HG02571 (cell line): Measurements from ENCODE around the gene TSPAN32.

Source experiments
- ATAC-seq: cut with Tn5 transposase; IDR thresholded peaks from one replicate; pipeline ENCODE4 v1.9.1; 2021; ENCODE audit warnings: mild to moderate bottlenecking, moderate library complexity; ENCODE audit not compliant: unreplicated experiment

The TSPAN32 gene, protein sequence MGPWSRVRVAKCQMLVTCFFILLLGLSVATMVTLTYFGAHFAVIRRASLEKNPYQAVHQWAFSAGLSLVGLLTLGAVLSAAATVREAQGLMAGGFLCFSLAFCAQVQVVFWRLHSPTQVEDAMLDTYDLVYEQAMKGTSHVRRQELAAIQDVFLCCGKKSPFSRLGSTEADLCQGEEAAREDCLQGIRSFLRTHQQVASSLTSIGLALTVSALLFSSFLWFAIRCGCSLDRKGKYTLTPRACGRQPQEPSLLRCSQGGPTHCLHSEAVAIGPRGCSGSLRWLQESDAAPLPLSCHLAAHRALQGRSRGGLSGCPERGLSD

DNA sequence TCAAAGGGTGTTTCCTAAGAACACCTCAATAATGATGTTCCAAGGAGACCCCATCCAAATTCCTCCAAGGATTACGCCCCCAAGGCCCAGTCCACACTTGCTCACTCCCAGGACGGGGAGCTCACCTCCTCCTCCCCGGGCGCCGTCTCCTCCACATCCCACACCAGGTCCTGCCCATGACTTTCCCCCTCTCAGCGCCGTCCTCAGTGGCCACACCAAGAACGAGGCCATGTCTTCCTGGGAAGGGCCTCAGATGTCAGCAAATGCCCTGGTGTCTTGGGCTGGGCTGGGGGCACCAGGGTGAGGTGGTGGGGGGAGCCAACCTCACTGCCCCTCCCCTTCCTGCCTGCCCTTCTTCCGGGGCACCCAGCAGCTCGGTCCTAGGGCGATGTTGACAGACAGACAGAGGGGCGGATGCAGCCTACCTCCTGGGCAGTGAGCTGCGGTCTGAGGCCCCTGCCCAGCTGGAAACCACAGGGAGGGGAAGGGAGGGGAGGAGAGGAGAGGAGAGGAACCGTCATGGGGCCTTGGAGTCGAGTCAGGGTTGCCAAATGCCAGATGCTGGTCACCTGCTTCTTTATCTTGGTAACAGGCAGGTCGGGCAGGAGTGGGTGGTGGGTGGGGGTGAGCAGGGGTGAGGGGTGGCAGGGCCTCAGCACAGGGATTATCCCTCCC lies at the start of gene TSPAN32, which contains the start of gene C11orf21:
TSS of gene TSPAN32 (plus strand) at position 383 of the 675 bp plus-strand sequence. CDS start at position 520, 137 bp downstream.
TSS of gene C11orf21 (minus strand) at position 288 of the 675 bp plus-strand sequence. CDS start at position 178, 110 bp downstream.
- peak; percentile 52 for ATAC-seq

DNA sequence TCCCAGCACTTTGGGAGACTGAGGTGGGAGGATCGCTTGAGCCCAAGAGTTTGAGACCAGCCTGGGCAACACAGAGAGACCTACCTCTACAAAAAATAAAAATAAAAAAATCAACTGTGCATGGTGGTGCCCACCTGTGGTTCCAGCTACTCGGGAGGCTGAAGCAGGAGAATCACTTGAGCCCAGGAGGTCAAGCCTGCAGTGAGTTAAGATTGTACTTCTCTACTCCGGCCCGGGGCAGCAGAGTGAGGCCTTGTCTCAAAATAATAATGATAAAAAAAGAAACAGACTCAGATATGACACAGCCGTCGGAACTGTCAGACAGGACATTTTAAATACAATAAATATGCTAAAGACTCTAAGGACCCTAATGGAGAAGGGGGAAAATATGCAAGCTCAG lies 49.8 kb upstream of the TSPAN32 start:
- no peak for ATAC-seq

DNA sequence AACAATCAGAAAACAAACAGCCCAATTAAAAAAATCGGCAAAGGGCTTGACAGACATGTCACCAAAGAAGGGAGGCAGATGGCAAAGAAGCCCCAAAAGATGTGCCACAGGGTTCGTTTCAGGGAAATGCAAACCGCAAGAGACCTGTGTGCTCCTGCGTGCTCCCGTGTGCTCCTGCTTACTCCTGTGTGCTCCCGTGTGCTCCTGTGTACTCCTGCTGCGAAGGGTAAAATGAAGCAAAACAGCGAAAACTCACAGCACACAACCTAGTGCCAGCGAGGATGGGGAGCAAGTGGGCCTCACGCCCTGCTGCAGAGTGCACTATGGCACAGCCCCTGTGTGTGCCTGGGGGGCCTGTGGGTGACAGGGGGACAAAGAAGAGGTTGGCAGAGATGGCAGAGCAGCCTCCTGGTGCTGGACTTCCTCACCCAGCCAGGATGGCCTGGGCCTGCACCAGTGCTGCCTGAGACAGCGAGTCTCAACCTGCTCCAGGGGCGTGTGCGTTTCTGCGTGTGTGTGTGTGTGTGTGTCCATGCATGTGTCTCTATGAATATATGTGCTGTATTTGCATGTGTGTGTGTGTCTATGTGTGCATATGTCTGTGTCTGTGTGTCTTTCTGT lies 45.4 kb upstream of the TSPAN32 start:
- ATAC-seq, result no peak

DNA sequence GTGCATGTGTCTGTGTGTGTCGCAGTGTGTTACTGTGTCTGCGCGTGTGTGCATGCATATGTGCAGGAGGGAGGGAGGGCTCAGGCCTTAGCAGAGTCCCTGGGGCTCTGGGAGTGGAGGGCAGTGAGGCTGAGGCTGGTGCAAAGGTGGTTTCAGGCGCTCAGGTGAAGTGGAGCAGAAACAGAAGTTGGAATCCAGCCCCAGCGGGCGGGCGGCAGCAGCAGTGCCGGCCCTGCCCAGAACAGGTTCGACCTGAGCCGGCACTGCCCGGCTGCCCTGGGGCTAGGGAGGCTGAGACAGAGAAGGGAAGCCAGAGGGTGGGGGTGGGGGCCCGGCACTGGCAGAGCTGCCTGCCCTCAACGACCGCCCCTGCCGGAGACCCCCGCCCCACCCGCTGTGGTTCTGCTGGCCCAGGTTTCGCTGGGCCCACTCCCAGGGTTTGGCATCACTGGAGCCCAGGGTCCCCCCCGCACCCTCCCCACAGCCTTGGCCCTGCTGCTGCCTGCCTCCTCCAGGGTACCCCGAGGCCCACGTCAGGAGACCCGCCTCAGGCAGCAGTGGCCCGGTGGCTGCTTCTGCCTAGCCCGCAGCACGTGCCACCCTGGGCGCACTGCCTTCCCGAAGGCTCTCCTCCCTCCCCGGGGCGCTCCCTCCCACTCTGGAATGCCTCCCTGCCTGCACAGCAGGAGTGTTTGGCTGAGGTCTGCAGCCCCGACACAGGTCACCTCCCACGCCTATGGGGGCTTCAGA lies 44.7 kb upstream of the TSPAN32 start:
- ATAC-seq, result no peak

DNA sequence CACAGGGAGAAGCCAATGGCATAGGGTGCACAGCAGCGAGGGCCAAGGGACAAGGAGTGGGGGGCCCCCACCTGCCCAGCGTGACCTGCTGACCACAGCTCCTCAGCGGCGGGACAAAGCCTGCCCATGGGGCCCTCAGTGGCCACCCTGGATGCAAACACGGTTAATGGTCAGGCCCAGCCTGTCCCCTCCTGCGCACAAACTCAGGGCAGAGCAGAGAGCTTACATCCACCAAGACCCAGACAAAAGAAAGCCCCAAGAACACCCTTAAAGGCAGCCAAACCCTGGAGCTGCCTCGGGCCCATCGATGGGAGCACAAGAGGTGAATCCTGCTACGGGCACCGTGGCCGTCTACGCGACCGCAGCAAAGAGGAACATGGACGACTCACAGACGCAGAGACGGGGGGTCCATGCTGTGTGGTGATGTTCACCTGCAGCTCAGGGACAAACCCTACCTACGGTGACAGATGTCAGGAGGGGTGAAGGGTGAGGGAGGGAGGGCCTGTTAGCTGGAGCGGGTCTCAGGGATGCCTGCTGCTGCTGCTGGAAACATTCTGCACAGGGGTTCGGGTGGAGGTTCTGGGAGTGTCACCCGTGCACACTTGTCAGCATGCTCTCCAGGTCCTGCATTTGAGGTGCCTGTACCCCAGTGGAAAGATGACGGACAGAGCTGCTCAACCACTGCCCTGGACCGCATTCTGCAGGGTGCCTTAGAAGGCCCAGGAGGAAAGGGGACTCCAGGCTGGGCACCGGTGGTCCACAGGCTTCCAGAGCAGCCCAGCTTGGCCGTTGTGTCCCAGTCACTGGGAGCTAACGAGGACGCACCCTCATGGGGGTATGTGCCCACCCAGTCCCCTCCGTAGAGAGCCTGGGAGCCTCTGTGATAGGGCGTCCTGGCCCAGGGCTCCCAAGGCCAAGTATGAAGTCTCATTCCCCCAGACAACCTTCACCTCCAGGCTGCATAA lies 43.0 kb upstream of the TSPAN32 start:
- no peak for ATAC-seq

DNA sequence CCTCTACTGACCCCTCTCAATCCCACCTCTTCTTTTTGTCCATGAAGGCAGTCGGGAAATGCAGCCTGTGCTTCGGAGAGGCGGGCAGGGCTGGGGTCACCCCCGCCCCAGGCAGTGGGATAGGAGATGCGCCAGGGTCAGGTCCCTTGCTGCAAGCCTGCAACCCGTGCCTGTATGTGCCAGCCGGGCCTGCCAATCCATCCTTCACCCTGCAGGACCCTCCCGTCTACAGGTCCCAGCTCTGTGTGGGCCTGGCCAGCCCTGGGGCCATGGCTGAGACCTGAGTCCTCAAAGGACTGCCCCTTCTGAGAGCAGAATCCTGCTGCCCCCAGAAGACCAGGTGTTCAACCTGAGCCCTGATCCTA lies 42.4 kb upstream of the TSPAN32 start:
- no peak for ATAC-seq

DNA sequence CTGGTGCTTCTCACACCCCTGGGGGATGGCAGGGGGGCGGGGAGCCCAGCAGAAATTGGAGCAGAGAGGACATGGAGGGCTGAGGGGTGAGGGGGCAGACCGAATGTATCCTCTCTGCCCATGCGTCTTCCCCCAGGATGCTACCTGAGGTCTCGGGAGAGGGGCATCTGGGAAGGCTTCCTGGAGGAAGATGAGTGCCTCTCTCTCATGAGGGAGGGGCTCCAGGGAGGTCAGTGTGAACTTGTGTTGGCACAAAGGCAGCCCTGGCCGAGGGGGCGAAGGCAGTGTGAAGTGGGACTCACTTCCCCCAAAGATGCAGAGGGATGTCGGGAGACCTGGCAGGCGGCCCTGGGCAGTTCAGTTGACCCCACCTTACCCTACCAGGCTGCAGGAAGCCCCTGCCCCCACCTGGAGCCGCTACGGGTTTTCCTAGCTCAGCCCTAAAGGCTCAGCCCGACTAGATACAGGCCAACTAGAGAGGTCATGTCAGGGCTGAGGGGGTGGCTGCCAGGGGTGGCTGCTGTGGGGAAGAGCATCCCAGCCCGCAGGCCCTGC lies 41.8 kb upstream of the TSPAN32 start:
- no peak for ATAC-seq

DNA sequence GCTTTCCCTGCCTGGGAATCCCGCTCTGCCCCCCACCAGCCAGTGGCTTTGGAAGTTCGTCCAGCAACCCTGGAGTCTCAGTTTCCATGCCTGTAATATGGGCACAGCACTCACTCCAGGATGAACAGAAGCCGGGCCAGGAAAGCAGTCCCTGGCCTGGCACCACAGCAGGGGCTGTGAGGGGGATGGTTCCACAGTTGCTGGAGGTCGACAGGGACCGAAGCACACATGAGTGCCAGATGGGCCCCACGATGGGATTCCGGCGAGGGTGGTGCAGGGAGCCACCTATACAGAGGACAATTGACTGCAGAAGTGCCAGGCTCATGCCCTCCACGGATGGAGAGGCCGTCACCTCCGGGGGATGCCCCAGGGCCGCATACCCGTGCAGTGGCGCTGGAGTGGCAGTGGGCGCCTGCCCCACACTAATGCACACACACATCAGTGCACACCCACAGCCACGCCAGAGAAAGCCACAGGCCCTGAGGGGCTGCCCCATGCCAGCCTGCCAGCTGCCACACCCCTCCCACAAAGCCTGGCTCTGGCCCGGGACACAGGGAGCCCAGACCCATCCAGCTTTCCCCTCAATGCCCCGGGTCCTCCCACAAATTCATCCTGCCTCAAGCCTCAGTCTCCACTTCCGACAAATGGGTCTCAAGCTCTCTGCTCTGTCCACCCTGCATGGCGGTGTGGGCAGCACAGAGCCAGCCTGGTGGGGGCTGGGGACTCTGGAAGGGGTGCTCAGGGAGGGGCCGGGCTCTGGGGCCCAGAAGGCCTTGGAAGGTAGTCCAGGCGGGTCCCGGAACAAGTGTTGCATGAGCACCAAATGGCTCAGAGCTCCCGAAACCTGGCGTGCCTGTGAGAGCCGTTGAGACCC lies 41.1 kb upstream of the TSPAN32 start:
- no peak for ATAC-seq

DNA sequence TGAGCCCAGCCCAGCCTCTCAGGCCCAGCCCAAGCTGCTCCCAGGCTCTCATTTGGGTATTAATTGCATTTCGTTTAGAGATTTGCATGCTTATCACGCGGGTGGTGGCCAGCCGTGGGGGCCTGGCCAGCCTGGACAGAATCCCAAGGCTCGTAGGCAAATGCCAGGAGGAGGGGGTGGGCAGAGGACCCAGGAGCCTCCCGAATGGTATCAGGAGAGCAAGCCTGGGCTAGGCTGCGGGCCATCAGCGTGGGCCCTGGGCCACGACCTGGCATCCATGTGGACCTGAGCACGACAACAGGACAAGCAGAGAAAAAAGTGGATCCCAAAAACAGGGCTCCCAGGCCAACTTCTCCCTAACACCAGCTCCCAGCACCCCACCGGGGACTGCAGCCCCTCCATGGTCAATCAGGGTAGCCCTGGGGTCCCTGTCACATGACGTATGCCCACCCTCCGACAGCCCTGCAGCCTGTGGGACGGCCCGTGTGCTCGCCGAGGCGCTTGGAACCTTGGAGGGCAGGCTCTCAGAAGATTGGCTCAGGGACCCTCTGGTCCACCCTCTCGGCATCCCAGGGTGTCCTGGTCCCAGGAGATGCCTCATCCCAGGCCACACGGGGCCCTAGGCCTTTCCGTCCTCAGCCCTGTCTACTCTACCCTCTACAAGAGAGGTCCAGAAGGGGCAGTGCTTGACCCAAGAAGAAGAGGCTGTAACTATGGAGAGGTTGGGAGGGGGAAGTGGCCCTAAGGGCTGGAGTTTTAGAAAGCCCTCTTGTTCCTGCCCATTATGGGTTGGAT lies 40.2 kb upstream of the TSPAN32 start:
- ATAC-seq, result no peak

DNA sequence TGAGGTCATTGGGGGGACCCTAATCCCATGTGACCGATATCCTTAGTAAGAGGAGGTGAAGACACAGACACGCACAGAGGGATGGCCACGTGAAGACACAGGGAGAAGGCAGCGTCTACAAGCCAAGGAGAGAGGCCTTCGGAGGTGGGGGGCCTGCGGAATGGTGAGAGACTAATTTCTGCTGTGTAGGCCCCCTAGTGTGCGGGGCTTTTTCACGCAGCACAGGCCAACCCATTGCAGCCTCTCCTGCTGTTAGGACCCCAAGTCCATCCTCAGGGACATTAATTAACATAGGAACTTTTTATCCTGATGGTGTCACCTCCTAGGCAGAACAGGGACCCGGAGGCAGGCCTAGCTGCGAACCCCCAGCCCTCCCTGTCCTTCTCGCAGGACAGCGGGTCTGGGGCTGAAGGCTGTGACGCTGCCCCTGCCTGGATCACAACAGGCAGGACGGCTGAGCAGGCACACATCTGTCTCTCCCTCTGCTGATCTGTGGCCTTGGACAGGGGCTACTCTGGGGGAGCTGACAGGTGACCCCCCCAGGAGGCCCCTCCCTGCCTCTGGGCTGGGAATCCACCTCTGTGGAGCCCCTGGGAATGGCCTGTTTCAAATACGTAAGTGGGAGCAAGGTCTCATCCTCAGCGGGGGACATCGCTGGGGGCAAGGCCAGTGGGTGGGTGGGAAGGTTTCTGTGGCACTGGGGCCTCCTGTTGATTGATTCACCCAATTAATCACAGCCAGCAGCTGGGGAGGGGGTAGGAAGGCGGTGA lies 39.3 kb upstream of the TSPAN32 start:
- no peak for ATAC-seq

DNA sequence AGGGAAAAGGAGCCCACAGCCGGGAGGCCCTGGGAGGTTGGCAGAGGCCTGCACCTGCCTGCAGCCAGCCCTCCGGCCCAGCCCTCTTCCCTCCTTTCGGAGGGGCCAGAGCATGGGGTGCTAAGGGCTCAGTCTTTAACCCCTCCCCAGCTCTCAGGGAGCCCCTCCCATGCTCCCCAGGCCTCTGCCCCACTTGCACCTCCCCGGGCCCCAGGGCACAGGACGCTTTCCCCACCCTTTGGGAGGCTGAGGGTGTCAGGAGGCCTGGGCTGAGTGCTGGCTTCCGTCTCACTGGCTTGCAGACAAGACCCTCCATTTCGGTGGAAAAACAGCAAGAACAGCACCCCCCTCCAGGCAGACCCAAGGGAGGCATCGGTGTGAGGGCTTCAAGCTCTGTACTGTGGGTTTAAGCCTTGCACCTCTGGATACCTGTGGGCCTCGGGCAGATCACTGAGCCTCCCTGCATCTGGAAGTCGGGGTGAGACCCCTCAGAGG lies 38.7 kb upstream of the TSPAN32 start:
- ATAC-seq, result no peak

DNA sequence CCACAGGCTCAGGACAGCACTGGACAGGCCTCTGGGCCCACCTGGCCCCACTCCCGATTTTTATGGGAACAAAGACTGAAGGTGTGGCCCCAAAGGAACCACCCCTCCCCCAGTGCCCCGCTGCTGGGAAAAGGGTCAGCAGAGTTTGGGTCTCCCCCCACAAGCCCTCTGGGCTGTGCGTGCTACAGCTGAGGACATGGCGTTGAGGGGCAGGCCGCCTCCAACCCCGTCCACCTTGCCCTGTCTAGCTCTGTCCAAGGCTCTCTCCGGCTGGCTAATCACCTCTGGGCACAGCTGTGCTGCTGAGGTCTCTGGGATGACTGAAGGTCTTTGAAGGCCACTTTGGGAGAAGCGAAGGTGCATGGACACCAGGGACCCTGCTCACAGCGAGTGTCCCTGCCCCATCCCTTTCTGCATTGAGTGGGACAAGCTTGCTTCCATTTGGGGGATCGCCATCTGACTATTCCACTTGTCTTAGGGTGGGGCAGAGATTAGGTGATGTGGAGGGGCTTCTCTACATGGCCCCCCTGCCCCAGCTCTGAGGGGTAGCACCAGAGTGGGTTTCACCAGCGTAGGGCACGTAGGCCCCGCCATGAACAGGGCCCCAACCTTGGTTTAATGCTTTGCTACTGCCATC lies 38.0 kb upstream of the TSPAN32 start:
- ATAC-seq, result no peak

DNA sequence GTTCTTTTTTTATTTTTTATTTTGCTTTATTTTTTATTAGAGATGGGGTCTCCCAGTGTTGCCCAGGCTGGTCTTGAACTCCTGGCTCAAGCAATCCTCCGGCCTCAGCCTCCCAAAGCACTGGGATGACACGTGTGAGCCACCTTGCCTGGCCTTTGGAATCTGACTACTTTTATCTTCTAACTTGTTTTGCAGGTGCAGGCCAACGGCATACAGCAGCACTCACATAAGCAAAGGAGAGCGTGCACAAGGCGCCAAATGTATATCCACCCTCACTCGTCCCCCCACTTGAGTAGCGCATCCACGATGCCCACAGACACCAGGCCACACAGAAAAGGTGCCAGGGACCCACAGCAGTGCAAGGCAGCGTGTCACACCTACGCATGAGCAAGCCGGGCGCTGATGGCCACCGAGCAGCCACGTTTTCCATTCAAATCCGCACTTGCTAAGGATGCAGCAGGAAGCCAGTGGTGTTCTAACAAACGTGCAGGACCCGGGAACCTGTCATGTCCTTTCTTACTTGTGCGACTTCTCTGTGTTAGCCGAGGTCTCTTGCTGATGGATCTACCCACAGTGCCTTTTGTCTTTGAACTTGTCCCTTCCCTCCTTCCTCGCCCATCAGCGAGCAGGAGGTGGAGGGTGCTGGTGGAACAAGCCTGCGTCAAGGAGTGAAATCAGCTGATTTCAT lies 37.3 kb upstream of the TSPAN32 start:
- no peak for ATAC-seq

DNA sequence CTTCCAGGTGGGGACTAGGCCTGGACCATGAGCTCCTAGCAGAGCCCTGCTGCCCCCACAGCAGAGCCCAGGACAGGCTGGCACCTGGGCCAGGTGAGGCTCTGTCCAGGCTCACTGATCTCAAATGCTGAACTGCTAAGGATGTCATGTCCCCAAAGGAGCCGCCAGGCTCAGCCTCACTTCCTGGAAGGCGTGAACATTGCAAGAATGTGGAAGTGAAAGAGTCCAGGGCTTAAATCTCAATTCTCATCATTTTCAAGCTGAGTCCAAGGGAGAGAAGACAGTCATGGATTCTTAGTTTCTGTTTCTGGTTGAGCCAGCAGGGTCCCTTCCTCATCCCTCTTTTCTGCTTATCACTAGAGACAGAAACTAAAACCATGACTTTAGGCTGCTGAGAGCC lies 36.4 kb upstream of the TSPAN32 start:
- ATAC-seq, result no peak

DNA sequence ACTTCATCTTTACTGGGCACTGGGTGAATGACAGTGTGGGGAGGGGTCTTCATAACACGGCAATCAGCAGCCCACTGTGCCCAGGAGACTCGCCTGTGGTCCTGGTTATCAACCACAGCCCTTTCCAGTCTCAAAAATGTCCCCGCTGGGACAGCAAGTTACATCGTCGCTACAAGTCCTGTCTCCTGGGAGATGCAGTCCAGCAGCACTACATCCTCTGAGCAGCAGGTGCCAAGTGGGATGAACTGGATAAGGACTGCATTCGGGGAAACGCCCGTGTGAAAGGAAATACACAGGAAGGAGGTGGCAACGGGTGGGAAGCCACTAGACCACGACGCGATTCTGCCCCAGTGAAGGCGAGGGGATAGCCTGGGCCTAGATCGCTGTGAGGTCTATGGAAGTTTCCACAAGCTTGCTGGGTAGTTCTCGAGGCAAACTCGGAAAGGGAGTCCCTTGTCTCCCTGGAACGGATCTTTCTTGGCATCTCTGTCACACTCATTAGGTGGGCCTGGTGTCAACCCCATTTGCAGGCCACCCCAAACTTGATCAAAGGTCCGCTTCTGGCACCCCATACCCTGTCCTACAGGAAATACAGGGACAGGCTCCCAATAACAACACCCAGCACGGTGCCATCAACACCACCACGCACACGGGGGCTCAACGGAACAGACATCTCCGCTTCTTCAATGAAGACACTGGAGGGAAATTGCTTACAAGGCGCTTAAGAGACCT lies 35.8 kb upstream of the TSPAN32 start:
- ATAC-seq, result no peak
